ENCODE measurements around the gene LMBR1. TPM values are rescaled to one million over a fixed set of nuclear protein-coding genes. Genes with fewer than 3 reads are reported as not detected.

Gene LMBR1
- total RNA-seq, 1 experiment from 2014 or later, result 105 TPM

GRCh38 chr7:156676263-156676662, 216.7 kb downstream of the LMBR1 start:
- intact Hi-C loops (cut with micrococcal nuclease), result no loop called here
- ChIA-PET CTCF (no interaction called here), POLR2A (interaction anchor here (1.0 kb wide), 1 partner anchor 14 kb away, joined by 3 read pairs; no protein-coding TSS in a partner anchor)
- TF ChIP-seq CTCF (IDR thresholded peaks at IDR 0.05; ENCODE audit: unreplicated experiment), result no peak
- no peaks in the 10 kb centered on the region for H3K4me1 Mint-ChIP-seq (ENCODE audit: insufficient read depth, unreplicated experiment)
- peaks cover 77% of the 10 kb centered on the region for H3K36me3 Mint-ChIP-seq (ENCODE audit: insufficient read depth, unreplicated experiment)
- H3K4me3 Mint-ChIP-seq (ENCODE audit: unreplicated experiment), result no peak overlapping the region
- DNase-seq (ENCODE audit: unreplicated experiment), result no peak
- no TSS peak for BruUV-seq (replicated peaks)
- no peak overlapping the region for H3K27ac Mint-ChIP-seq (ENCODE audit: low read depth, unreplicated experiment)
- H3K9me3 Mint-ChIP-seq (ENCODE audit: unreplicated experiment), result no peaks in the 10 kb centered on the region
- no peaks in the 10 kb centered on the region for H3K27me3 Mint-ChIP-seq (ENCODE audit: insufficient read depth, unreplicated experiment)

- intact Hi-C loops (cut with micrococcal nuclease), result no loop called here
- H3K4me3 Mint-ChIP-seq (ENCODE audit: unreplicated experiment), result no peak overlapping the region
- H3K36me3 Mint-ChIP-seq (ENCODE audit: insufficient read depth, unreplicated experiment), result peaks cover 77% of the 10 kb centered on the region
- no TSS peak for BruUV-seq (replicated peaks)
- no peak overlapping the region for H3K27ac Mint-ChIP-seq (ENCODE audit: low read depth, unreplicated experiment)
- no peaks in the 10 kb centered on the region for H3K9me3 Mint-ChIP-seq (ENCODE audit: unreplicated experiment)
- no peak for TF ChIP-seq CTCF (IDR thresholded peaks at IDR 0.05; ENCODE audit: unreplicated experiment)
- H3K4me1 Mint-ChIP-seq (ENCODE audit: insufficient read depth, unreplicated experiment), result no peaks in the 10 kb centered on the region
- DNase-seq (ENCODE audit: unreplicated experiment), result no peak
- ChIA-PET POLR2A (no interaction called here), CTCF (no interaction called here)
- H3K27me3 Mint-ChIP-seq (ENCODE audit: insufficient read depth, unreplicated experiment), result no peaks in the 10 kb centered on the region
Observed at GRCh38 chr7:156675721-156676120, 217.3 kb downstream of the LMBR1 start.

GRCh38 chr7:156673902-156674301, 219.1 kb downstream of the LMBR1 start:
- Mint-ChIP-seq H3K9me3 (ENCODE audit: unreplicated experiment) (no peaks in the 10 kb centered on the region), H3K36me3 (ENCODE audit: insufficient read depth, unreplicated experiment) (peaks cover 68% of the 10 kb centered on the region), H3K4me3 (ENCODE audit: unreplicated experiment) (no peak overlapping the region), H3K27me3 (ENCODE audit: insufficient read depth, unreplicated experiment) (no peaks in the 10 kb centered on the region), H3K27ac (ENCODE audit: low read depth, unreplicated experiment) (no peak overlapping the region), H3K4me1 (ENCODE audit: insufficient read depth, unreplicated experiment) (no peaks in the 10 kb centered on the region)
- ChIA-PET POLR2A (no interaction called here), CTCF (no interaction called here)
- no peak for TF ChIP-seq CTCF (IDR thresholded peaks at IDR 0.05; ENCODE audit: unreplicated experiment)
- BruUV-seq (replicated peaks), result no TSS peak
- intact Hi-C loops (cut with micrococcal nuclease), result no loop called here
- no peak for DNase-seq (ENCODE audit: unreplicated experiment)

- no peak for TF ChIP-seq CTCF (IDR thresholded peaks at IDR 0.05; ENCODE audit: unreplicated experiment)
- peaks cover 65% of the 10 kb centered on the region for H3K36me3 Mint-ChIP-seq (ENCODE audit: insufficient read depth, unreplicated experiment)
- H3K27ac Mint-ChIP-seq (ENCODE audit: low read depth, unreplicated experiment), result no peak overlapping the region
- H3K27me3 Mint-ChIP-seq (ENCODE audit: insufficient read depth, unreplicated experiment), result no peaks in the 10 kb centered on the region
- POLR2A ChIA-PET, result interaction anchor here (1.1 kb wide), 1 partner anchor 20 kb away, joined by 3 read pairs; no protein-coding TSS in a partner anchor
- CTCF ChIA-PET, result no interaction called here
- no peaks in the 10 kb centered on the region for H3K4me1 Mint-ChIP-seq (ENCODE audit: insufficient read depth, unreplicated experiment)
- BruUV-seq (replicated peaks), result no TSS peak
- intact Hi-C loops (cut with micrococcal nuclease), result no loop called here
- H3K4me3 Mint-ChIP-seq (ENCODE audit: unreplicated experiment), result no peak overlapping the region
- H3K9me3 Mint-ChIP-seq (ENCODE audit: unreplicated experiment), result no peaks in the 10 kb centered on the region
- no peak for DNase-seq (ENCODE audit: unreplicated experiment)
Observed at GRCh38 chr7:156673454-156673853, 219.5 kb downstream of the LMBR1 start.
